GM21825 (cell line): ENCODE measurements around the gene SERINC4.
"Not testable (repeated sequence)": the region's sequence is repeated elsewhere in the genome, so short reads cannot be mapped to it uniquely, and the experiment has no call there.

Experiments used
- ATAC-seq: cut with Tn5 transposase; IDR thresholded peaks from one replicate; pipeline ENCODE4 v1.9.1; 2021; ENCODE audit warnings: mild to moderate bottlenecking, moderate library complexity; ENCODE audit not compliant: unreplicated experiment

The SERINC4 gene

GRCh38 chr15:43799945-43800285 is at the start of gene SERINC4:
SERINC4 (minus strand) TSS chr15:43800220; CDS start chr15:43799986, 234 bp downstream.
- no peak for ATAC-seq

GRCh38 chr15:43845421-43845820 is 45.4 kb upstream of the SERINC4 start:
- ATAC-seq = no peak

- ATAC-seq = not testable (repeated sequence)
These were observed 32.5 kb upstream of the SERINC4 start for GRCh38 chr15:43832485-43832884.

- not testable (repeated sequence) for ATAC-seq
These were observed 31.6 kb upstream of the SERINC4 start for GRCh38 chr15:43831519-43832052.

GRCh38 chr15:43830691-43831275 is 30.8 kb upstream of the SERINC4 start:
- ATAC-seq = not testable (repeated sequence)

- ATAC-seq = not testable (repeated sequence)
These were observed 30.0 kb upstream of the SERINC4 start for GRCh38 chr15:43829951-43830540.

GRCh38 chr15:43828061-43828657 is 28.1 kb upstream of the SERINC4 start:
- ATAC-seq = no peak

GRCh38 chr15:43826508-43827341 is 26.7 kb upstream of the SERINC4 start, which contains the start of gene WDR76:
WDR76 (plus strand) TSS chr15:43827002; CDS start chr15:43827033, 31 bp downstream.
- peak; percentile 55 for ATAC-seq

- ATAC-seq = no peak
These were observed 26.0 kb upstream of the SERINC4 start for GRCh38 chr15:43826029-43826507.

- ATAC-seq = not testable (repeated sequence)
These were observed 25.3 kb upstream of the SERINC4 start for GRCh38 chr15:43825305-43825704.

- peak; percentile 62 for ATAC-seq
These were observed 24.6 kb upstream of the SERINC4 start, which contains the start of gene MFAP1 for GRCh38 chr15:43824302-43825246. MFAP1 (minus strand) TSS chr15:43824690; CDS start chr15:43824569, 121 bp downstream.

- ATAC-seq = no peak
These were observed 21.5 kb upstream of the SERINC4 start for GRCh38 chr15:43821505-43821904.

- not testable (repeated sequence) for ATAC-seq
These were observed 15.0 kb upstream of the SERINC4 start for GRCh38 chr15:43815064-43815463.

GRCh38 chr15:43808960-43809678 is 9.1 kb upstream of the SERINC4 start:
- peak; percentile 53 for ATAC-seq

GRCh38 chr15:43808435-43808950 is 8.5 kb upstream of the SERINC4 start:
- no peak for ATAC-seq

- not testable (repeated sequence) for ATAC-seq
These were observed 2.7 kb upstream of the SERINC4 start for GRCh38 chr15:43802676-43803075.

- peak; percentile 78 for ATAC-seq
These were observed 494 bp upstream of the SERINC4 start, which contains the start of gene HYPK for GRCh38 chr15:43800286-43801141. HYPK (plus strand) TSS chr15:43800599; CDS start chr15:43800623, 24 bp downstream.
